GM23338 (cell line): ENCODE results near the gene TWF2. TPM values are rescaled to one million over a fixed set of nuclear protein-coding genes. Genes with fewer than 3 reads are reported as not detected.

Experiments
- ATAC-seq: fragments of 200-7000 bp; cut with Tn5 transposase; 3 replicates; pipeline ENCODE4 v1.9.1; 2020
- DNase-seq: peaks from one replicate; pipeline ENCODE4 v3.0.0-alpha.2; 2015; ENCODE audit warnings: low spot score
- H2AFZ ChIP-seq: fragments of 200-600 bp; sonication (generic); 2 replicates; pipeline ENCODE4 v1.8.0; 2016; ENCODE audit warnings: antibody characterized with exemption, mild to moderate bottlenecking, moderate library complexity
- H3F3A ChIP-seq: fragments of 200-600 bp; sonication (generic); replicated peaks from 2 replicates; pipeline ENCODE4 v1.8.0; 2017; ENCODE audit warnings: antibody characterized with exemption, mixed run types, low read depth
- H3K27ac ChIP-seq: fragments of 200-600 bp; sonication (generic); 2 replicates; pipeline ENCODE4 v1.6.1; 2016; ENCODE audit warnings: low read depth
- H3K27me3 ChIP-seq: fragments of 200-600 bp; sonication (generic); 2 replicates; pipeline ENCODE4 v1.8.0; 2016; ENCODE audit warnings: mild to moderate bottlenecking, mixed run types, moderate library complexity; ENCODE audit not compliant: insufficient read depth
- H3K36me3 ChIP-seq: fragments of 200-600 bp; sonication (generic); 2 replicates; pipeline ENCODE4 v1.8.0; 2016; ENCODE audit warnings: mild to moderate bottlenecking; ENCODE audit not compliant: insufficient read depth
- H3K4me1 ChIP-seq: fragments of 200-600 bp; sonication (generic); 2 replicates; pipeline ENCODE4 v1.8.0; 2016; ENCODE audit warnings: mild to moderate bottlenecking, moderate library complexity; ENCODE audit not compliant: insufficient read depth
- H3K4me2 ChIP-seq: fragments of 200-600 bp; sonication (generic); 2 replicates; pipeline ENCODE4 v1.7.1; 2017; ENCODE audit warnings: mixed run types
- H3K4me3 ChIP-seq: fragments of 200-600 bp; sonication (generic); 2 replicates; pipeline ENCODE4 v1.6.1; 2016; ENCODE audit warnings: mixed run types
- H3K79me2 ChIP-seq: fragments of 200-600 bp; sonication (generic); replicated peaks from 2 replicates; pipeline ENCODE4 v1.8.0; 2017; ENCODE audit warnings: mild to moderate bottlenecking; ENCODE audit not compliant: insufficient read depth
- H3K9me2 ChIP-seq: fragments of 200-600 bp; sonication (generic); 2 replicates; pipeline ENCODE4 v1.8.0; 2017; ENCODE audit not compliant: insufficient read depth
- H4K20me1 ChIP-seq: fragments of 200-600 bp; sonication (generic); replicated peaks from 2 replicates; pipeline ENCODE4 v1.8.0; 2017; ENCODE audit warnings: mild to moderate bottlenecking; ENCODE audit not compliant: insufficient read depth
- H3K27ac Mint-ChIP-seq: 2 replicates; pipeline ENCODE4 v1.8.0; 2020; ENCODE audit warnings: inconsistent platforms, mild to moderate bottlenecking, moderate library complexity, mixed read lengths
- H3K27me3 Mint-ChIP-seq: 3 replicates; pipeline ENCODE4 v1.8.0; 2022; ENCODE audit warnings: low read depth, mild to moderate bottlenecking, moderate library complexity, mixed read lengths, inconsistent platforms; ENCODE audit not compliant: insufficient read depth, poor library complexity
- H3K36me3 Mint-ChIP-seq: 3 replicates; pipeline ENCODE4 v1.8.0; 2021; ENCODE audit warnings: low read depth, mild to moderate bottlenecking, inconsistent platforms, moderate library complexity, mixed read lengths
- H3K4me1 Mint-ChIP-seq: 3 replicates; pipeline ENCODE4 v1.8.0; 2020; ENCODE audit warnings: mild to moderate bottlenecking, inconsistent platforms, mixed read lengths
- H3K4me3 Mint-ChIP-seq: 3 replicates; pipeline ENCODE4 v1.8.0; 2021; ENCODE audit warnings: moderate library complexity, mild to moderate bottlenecking, inconsistent platforms, mixed read lengths
- H3K9me3 Mint-ChIP-seq: 3 replicates; pipeline ENCODE4 v1.8.0; 2020; ENCODE audit warnings: moderate library complexity, mild to moderate bottlenecking, inconsistent platforms, mixed read lengths
- EZH2 ChIP-seq: fragments of 200-600 bp; sonication (generic); IDR thresholded peaks from one replicate; pipeline ENCODE4 v1.8.0; 2017; ENCODE audit warnings: antibody characterized with exemption, mild to moderate bottlenecking, low read depth; ENCODE audit not compliant: unreplicated experiment
- EZH2phosphoT487 ChIP-seq: fragments of 200-600 bp; sonication (generic); IDR thresholded peaks from one replicate; pipeline ENCODE4 v1.8.1; 2018; ENCODE audit warnings: antibody characterized with exemption; ENCODE audit not compliant: unreplicated experiment
- JUNB ChIP-seq: IDR thresholded peaks from one replicate; pipeline ENCODE4 v1.6.1; 2016; ENCODE audit warnings: antibody characterized with exemption; ENCODE audit not compliant: unreplicated experiment
- REST ChIP-seq: IDR thresholded peaks from one replicate; pipeline ENCODE4 v1.6.1; 2018; ENCODE audit warnings: antibody characterized with exemption; ENCODE audit not compliant: unreplicated experiment
- STAT1 ChIP-seq: IDR thresholded peaks from one replicate; pipeline ENCODE4 v1.6.1; 2016; ENCODE audit warnings: antibody characterized with exemption; ENCODE audit not compliant: unreplicated experiment
- ZNF462 ChIP-seq: fragments of 250-450 bp; sonication (Bioruptor Pico); IDR thresholded peaks from 2 replicates; pipeline ENCODE4 v1.5.0; 2020; ENCODE audit warnings: mild to moderate bottlenecking, moderate library complexity
- polyA plus RNA-seq: library from polyadenylated mRNA; unstranded; fragments of >200 nt; fragmentation: Nextera tagmentation; extraction: Ambion mirVana; gene quantifications from 2 replicates; pipeline ENCODE4 v1.2.1, GENCODE V29; 2016
- total RNA-seq: library from RNA; depleted of rRNA; stranded (reverse); fragments of >200 nt; shearing (Covaris generic); gene quantifications from 2 replicates; pipeline ENCODE4 v1.2.3, GENCODE V29; 2014
- TF ChIP-seq, protein P1 (sequence below): IDR thresholded peaks from 2 replicates; pipeline ENCODE4 v1.6.1; 2016; ENCODE audit warnings: antibody characterized with exemption

TWF2 gene
- total and polyA plus RNA-seq, 2 experiments from 2014 or later = 38.9 to 120 TPM

DNA sequence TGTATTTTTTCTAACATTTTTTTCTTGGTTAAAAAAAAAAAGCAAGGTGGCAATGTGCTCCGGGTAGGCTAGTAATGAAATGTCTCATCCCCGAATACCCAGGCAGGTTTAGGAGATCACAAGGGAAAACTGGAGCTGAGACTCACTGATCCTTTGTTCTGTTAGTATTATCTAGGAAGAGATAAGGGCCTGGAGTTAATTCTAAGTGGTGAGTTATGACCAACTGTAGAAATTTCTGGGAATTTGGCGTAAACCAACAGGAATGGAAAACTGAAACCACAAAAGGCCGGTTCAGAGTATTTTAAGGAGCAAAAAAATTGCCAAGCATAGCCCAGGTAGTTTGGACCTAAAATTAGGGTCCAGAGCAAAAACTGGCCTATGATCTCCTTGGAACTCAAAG is 19.0 kb upstream of the TWF2 start:
- Histone ChIP-seq H4K20me1 (peaks cover 40% of the 10 kb centered on the region), H3K27ac (no peak overlapping the region), H3K4me3 (no peak overlapping the region), H3F3A (peaks cover 15% of the 10 kb centered on the region; the same call in 1 of the 2 replicates), H3K4me1 (no peaks in the 10 kb centered on the region), H2AFZ (no peak overlapping the region), H3K4me2 (no peak overlapping the region), H3K36me3 (peaks cover 82% of the 10 kb centered on the region), H3K27me3 (no peaks in the 10 kb centered on the region), H3K9me2 (no peaks in the 10 kb centered on the region), H3K79me2 (peaks cover 27% of the 10 kb centered on the region)
- H3K36me3 Mint-ChIP-seq = peaks cover 96% of the 10 kb centered on the region
- no peak overlapping the region for H3K27ac Mint-ChIP-seq
- H3K4me3 Mint-ChIP-seq = no peak overlapping the region
- TF ChIP-seq, protein P1, sequence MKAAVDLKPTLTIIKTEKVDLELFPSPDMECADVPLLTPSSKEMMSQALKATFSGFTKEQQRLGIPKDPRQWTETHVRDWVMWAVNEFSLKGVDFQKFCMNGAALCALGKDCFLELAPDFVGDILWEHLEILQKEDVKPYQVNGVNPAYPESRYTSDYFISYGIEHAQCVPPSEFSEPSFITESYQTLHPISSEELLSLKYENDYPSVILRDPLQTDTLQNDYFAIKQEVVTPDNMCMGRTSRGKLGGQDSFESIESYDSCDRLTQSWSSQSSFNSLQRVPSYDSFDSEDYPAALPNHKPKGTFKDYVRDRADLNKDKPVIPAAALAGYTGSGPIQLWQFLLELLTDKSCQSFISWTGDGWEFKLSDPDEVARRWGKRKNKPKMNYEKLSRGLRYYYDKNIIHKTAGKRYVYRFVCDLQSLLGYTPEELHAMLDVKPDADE = no peak
- TF ChIP-seq ZNF462 (no peak), EZH2phosphoT487 (no peak), EZH2 (no peak), STAT1 (no peak), JUNB (no peak), REST (no peak)
- ATAC-seq (no peak), DNase-seq (no peak)
- H3K9me3 Mint-ChIP-seq = no peaks in the 10 kb centered on the region
- peaks cover 2% of the 10 kb centered on the region for H3K27me3 Mint-ChIP-seq
- no peaks in the 10 kb centered on the region for H3K4me1 Mint-ChIP-seq
